DND-41 (cell line): ENCODE measurements around the gene HAPLN3.

Source experiments
- CTCF ChIP-seq: IDR thresholded peaks from 2 replicates; pipeline ENCODE4 v1.5.1; 2012; ENCODE audit warnings: borderline replicate concordance, low read length, moderate library complexity, mild to moderate bottlenecking; ENCODE audit not compliant: poor library complexity, severe bottlenecking; ENCODE audit errors: extremely low read depth
- EZH2 ChIP-seq: IDR thresholded peaks from 3 replicates; pipeline ENCODE4 v1.6.1; 2012; ENCODE audit warnings: borderline replicate concordance, low read depth, mild to moderate bottlenecking, moderate library complexity, low read length, inconsistent platforms; ENCODE audit not compliant: severe bottlenecking

DNA sequence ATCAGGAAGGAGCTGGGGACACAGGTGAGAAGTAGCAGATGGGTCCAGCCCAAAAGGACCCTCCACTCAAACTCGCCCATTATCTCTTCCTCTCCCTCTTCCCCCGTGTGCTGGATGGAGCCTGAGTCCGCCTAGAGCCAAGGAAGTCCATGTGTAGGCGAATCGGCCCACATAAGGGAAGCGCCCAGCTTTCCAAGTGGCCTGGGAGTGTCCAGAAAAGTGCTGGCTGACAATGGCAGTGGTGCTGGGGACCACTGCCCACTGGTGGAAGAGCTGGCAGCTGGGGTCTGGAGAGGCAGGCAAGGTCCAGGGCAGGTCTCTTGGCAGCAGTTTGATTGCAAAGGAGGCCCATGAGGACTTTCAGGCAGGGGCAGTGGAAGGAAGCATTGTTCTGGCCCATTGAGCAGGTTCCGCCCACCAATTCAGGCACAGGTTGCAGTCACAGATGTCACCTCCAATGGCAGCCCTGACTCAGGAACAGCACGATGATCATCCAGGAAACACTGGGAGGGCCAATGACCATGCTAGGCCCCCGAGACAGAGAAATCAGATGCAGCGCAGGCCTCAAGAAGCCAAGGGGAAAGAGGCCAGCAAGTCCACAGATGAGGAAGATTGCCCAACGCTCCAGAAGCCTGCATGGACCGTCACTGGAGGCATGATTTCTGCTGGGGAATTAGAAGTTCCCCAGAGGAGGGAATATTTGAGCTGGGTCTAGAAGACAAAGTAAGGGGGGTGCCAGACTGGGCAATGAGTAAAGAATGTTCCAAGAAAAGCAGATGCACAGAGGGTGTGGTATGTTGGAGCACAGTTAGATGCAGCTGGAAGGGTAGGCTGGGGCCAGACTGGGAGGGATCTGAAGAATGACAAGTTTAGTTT, 14.8 kb upstream of the HAPLN3 start:
- TF ChIP-seq CTCF (no peak), EZH2 (no peak)
